GM19240 (cell line): ENCODE results near the gene ZFX.
"Not testable (repeated sequence)": the region's sequence is repeated elsewhere in the genome, so short reads cannot be mapped to it uniquely, and the experiment has no call there.

Experiments used
- DNase-seq: peaks from one replicate; pipeline ENCODE4 v3.0.0; 2011; ENCODE audit warnings: low spot score; ENCODE audit not compliant: insufficient read length

Gene ZFX

DNA sequence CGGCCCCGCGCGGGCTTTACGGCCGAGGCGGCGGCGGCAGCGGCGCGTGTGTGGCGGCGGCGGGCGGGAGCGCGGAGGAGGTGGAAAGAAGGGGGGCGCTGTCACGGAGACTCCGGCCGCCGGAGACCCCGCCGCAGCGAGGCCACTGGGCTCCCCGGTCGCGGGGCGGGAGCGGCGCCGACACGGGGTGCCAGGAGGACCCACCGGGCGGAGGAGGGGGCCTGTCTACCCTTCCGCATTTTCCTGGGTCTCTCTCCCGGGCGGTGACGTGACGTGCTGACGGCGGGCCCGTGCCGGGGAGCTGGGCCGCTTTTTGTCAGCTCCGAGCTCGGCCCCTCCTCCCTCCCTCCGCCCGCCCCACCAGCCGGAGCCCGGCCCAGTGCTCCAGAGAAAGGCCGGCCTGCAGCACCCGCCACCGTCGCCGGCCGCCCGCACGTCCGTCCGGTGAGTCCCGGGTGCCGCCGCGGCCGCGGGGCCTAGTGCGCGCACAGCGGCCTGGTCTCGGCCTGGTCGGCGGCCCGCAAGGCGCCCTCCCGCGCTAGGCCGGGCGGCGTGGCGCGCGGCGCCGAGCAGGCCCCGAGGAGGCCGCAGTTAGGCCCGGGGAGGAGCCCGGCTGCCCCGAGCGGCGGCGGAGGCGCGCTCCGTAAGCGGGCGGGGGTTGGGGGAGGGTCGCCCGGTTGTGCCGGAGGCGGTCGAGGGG, at the start of gene ZFX:
ZFX (plus strand) TSS at position 379 of the 700 bp plus-strand sequence. CDS start 23,014 bp downstream, outside the sequence.
- DNase-seq = no peak

DNA sequence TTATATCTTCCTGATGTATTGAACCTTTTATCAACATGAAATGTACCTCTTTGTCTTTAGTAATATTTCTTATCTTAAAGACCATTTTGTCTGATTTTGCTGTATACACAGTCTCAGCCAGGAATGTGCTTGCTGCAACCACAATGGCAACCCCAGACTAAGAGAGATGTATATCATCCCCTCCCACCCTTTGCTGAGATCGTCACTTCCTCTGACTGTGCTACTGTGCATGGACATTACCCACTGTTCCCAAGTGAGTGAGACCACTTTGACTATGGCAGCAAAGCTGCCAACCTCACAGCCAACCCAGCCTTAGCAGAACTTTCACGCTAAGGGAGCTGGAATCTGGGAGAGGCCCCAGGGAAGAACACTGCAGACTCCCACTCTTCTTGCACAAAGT, 48.8 kb upstream of the ZFX start:
- no peak for DNase-seq

DNA sequence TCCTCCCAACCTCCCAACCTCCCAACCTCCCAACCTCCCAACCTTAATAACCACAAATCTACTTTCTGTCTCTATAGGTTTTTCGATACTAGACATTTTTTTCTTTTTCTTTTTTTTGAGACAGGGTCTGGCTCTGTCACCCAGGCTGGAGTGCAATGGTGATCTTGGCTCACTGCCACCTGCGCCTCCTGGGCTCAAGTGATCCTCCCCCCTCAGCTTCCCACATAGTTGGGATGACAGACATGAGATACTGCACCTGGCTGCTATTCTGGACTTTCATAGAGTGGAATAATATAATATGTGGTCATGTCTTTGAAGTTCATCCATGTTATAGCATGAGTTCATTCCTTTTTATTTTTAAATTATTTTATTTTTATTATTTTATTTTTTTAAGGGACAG, 39.5 kb upstream of the ZFX start:
- DNase-seq = no peak

DNA sequence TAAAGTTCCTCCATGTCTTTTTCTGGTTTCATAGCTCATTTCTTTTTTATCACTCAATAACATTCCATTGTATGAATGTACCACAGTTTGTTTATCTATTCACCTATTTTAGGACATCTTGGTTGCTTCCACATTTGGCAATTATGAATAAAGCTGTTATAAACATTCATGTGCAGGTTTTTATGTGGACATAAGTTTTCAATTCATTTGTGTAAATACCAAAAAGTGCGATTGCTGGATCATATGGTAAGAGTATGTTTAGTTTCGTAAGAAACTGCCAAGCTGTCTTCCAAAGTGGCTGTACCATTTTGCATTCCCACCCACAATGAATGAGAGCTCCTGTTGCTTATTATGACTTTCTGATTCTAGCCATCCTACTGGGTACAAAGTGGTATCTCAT, 36.3 kb upstream of the ZFX start:
- no peak for DNase-seq

DNA sequence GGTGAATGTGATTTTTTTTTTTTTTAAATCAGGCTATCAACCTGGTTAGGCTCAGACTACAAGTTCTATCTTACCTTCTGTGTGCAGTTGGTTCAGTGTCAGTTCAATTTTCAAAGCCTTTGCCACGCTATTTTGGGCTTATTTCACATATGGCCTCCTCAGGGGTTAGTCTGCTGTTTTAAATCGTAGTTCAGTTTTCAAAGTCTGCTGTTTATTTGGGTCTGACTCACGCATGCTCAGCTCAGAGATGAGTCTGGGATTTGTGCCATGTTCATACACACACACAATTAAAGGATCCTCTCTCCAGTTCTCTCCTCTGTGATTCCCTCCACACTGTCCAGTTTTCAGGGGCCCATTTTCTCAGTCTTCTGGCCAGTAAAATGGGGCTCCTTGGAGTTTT, 32.3 kb upstream of the ZFX start:
- no peak for DNase-seq

DNA sequence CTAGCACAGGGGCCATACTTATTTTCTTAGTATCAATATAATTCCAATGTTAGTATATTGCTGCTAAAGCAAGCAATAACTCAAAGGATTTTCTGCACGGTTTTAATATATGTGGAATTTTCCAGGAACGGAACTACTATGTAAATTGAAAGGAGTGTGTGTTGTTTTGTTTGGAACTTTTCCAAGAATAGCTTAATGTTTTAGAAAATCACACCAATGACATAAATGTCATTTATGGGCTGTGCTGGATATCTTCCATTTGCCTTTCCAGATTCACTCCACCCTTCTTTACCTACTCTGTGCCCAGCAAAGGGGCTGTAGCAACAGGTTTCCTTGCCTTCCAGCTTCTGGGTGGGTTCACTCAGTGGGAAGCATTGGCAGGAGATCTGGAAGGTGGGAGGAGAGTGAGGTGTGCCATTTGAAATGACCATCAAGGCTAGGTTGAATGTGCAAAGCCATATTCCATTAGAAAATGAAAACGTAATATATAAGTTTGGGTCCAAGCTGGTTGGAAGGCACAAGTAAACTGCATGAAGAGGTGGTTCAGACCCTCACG, 25.2 kb upstream of the ZFX start:
- DNase-seq = no peak

DNA sequence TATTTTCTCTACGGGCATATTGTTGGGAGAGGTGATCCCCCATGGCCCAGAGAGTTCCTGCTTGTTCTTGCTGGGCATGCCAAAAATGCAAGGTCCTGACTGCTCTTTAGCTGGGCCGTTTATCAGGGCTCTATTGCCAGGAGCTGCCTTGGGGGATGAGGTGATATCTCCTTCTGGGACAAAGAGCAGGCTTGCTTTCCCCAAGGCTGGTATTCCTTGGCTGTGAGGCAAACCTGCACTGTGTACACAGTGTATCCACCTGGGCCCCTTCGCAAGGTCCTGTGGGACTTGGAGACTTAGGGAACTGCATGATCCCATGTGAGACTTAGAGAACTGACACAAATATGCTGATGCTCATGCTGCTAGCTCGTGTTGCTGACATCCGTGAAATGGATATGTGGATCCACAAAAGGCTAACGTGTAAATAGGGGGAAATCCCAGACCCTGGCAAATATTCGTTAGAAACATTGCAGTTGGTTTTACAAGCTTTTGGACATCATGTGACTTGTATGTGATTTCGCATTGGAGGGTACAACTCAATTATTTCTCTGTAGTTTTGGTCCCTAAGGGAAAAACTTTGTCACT, 24.4 kb upstream of the ZFX start:
- no peak for DNase-seq

DNA sequence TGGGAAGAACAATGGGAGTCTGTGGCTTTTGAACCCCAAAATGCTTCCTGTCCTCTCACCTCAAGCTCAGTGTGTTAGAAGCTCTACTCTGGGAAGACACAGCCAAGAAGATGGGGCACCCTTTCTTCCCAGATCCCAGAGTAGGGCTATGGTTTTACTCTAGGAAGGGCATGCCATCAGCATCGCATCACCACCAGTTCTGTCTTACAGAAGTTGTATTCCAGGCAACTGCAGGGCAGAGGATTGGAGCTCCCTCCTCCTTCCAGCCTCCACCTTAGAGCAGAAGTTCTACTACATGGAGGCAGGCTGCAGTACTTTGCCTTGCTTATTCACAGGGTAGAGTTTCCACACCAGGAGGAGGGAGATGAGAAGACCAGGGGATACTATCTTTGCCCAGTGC, 18.1 kb upstream of the ZFX start:
- DNase-seq = no peak

DNA sequence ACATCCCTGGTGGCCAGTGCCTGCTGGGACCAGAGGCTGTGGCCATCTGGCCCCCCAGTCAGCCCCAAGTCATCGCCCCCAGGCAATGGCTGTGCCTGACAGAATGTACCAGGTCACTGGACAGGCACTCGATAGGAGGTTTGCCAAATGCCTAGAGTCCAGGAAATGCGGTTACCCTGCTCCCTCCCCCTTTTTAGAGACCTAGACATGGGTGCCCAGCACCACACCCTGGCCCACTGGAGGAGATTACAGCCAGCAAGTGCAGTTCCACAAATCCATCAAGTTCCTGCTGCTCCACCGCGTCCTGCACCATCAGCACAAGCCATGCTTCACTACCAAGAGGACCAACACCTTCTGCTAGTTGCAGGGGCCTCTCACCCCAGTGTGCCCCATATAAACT, 16.2 kb upstream of the ZFX start:
- no peak for DNase-seq

DNA sequence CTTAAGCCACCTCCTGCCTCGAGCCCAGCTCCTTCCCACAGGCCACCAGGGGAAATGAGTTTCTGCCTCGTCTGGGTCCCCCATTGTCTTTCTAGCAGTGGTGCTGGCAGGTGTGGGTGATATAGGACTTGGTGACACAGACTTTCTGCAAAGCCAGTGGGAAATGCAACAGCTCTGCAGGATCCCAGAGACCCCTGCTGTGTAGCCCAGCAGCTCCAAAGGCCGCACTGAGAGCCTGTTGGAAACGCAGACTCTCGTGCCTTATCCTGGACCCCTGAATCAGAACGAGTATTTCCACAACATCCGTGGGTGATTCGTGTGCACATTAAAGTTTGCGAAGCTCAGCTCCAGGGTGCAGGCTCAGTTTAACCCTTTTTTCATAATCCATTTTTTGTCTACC, 13.8 kb upstream of the ZFX start:
- not testable (repeated sequence) for DNase-seq

DNA sequence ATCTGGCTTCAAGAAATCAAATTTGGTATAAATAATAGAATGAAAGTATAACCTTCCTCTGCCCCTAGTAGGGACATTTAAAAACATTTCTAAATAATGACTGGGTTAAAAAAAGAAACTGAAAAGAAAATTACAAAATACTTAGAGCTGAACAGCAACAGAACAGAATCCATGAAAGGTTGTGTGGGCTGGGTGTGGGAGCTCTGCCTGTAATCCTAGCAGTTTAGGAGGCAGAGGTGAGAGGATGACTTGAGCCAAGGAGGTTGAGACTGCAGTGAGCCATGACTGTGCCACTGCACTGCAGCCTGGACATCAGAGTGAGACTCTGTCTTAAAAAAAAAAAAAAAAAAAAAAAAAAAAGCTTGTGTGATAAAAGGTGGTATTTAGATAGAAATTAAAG, 12.3 kb upstream of the ZFX start:
- no peak for DNase-seq

DNA sequence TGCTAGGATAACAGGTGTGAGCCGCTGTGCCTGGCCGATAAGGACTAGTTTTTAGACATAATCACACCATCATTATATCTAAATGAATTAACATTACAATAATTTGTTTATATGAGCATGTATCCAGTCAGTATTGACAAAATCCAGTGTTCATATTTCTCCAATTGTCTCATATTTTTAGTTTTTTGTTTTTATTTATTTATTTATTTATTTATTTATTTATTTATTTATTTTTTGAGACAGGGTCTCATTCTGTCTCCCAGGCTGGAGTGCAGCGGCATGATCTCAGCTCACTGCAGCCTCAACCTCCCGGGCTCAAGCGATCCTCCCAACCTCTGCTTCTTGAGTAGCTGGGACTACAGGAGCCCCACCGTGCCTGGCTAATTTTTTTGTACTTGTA, 5.5 kb upstream of the ZFX start:
- DNase-seq = not testable (repeated sequence)

DNA sequence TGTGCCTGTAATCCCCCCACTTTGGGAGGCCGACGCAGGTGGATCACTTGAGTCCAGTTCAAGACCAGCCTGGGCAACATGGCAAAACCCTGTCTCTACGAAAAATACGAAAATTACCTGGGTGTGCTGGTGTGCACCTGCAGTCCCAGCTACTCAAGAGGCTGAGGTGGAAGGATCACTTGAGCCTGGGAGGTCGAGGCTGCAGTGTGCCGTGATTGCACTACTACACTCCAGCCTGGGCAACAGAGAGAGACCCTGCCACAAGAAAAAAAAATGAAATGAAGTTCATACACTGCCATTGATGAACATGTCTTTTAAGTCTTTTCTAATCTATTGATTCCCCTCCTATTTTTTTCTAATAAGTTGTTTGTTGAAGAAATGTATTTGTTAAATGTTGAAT, 5.0 kb upstream of the ZFX start:
- no peak for DNase-seq

DNA sequence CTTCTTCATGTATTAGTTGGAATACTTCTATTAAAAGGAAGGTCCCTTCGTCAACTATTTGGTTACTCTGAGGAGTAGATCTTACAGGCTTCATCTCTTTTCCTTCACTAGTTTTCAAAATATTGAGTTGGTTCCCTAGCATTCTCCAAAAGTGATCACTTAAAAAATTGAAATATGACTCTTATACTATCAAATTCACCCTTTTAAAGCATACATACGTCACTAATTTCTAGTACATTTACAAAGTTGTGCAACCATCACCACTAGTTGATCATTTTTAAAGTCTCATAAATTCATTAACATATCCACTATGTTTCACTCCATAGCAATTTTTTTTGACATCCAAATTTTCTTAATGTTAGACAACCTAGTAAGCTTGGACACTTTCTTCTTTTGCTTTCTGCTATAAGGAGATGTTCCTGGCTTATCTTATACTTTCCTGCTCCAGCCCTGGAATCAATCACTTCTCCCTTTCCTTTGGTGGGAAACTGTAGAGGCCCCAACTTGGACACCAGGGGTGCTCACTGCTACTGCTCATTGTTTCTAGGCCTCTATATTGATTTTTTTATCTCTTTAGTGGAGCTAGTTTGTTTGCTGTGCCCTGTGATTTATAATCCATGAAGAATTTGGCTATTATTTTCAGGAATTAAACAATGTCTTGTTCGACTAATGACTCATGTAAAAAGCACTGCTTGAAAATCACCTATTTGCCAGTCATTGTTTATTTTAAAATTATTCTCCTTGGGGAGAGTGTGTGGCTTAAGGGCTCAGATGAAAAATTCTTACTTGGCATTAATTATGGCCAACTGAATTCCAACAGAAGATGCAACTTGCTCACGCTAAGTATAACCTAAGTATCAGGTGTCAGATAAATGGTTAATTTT, 4.0 kb upstream of the ZFX start:
- no peak for DNase-seq

DNA sequence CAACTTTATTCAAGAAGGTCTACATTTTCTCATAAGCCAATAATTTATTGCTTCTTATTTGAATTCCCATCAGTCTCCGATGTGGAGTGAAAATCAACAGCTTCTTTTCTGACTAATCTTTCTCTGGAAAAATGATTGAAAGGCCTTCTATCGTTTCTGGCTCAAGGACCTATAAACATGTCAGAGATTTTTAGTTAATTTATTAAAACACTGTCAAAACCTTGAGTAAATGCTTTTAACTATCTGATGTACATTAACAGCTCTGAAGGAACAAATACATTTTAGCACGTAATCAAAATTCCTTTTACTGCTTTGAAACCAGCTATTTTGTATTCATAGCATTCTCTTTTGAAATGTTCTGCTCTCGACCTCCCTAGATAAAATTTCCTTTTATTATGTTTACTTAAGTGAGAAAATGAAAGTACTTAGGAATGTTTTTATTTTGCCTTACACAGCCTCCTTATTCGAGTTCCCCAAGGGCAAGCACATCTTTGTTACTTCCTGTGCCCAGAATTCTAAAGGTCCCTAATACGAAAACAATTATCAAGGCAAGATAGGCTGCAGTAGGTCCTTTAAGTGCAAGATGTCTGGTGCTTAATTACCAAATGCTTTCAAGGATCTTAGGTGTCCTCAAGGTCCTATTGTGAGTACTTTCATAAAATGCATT, 3.1 kb upstream of the ZFX start:
- no peak for DNase-seq

DNA sequence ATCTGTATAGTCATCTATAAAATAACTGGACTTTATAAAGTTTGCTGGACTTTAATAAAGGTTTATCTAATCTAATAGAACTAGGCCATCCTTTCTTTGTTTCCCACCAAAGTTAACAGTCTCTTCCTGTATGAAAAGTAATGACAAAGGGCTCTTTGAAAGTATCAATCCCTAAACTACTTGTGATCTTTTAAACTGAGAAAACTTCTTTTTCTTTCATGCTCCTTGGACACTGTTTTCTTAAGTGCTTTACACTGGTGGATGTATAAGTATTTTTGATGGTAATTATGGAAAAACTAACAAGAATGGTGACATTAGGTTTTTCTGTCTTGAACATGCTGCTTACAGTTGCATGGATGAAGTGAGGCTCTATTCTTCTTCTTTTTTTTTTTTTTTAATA, 2.4 kb upstream of the ZFX start:
- no peak for DNase-seq

DNA sequence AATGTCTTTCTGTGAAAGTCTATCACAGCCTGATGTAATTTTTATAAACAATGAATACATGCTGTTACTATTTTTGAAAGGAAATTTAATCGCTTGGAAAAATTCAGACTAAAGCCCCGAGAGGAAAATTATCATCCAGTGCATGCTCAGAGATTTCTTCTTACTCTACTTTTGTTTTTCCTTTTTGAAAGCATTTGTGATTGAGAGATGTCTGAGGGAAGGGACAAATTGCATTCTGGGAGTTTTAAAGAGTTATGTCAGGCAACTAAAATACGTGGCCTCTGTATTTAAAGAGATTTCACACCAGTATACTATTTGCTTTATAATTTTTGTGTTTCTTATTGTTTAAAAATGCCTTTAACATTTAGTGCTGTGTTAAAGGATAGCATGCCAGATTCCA, 1.4 kb upstream of the ZFX start:
- no peak for DNase-seq

DNA sequence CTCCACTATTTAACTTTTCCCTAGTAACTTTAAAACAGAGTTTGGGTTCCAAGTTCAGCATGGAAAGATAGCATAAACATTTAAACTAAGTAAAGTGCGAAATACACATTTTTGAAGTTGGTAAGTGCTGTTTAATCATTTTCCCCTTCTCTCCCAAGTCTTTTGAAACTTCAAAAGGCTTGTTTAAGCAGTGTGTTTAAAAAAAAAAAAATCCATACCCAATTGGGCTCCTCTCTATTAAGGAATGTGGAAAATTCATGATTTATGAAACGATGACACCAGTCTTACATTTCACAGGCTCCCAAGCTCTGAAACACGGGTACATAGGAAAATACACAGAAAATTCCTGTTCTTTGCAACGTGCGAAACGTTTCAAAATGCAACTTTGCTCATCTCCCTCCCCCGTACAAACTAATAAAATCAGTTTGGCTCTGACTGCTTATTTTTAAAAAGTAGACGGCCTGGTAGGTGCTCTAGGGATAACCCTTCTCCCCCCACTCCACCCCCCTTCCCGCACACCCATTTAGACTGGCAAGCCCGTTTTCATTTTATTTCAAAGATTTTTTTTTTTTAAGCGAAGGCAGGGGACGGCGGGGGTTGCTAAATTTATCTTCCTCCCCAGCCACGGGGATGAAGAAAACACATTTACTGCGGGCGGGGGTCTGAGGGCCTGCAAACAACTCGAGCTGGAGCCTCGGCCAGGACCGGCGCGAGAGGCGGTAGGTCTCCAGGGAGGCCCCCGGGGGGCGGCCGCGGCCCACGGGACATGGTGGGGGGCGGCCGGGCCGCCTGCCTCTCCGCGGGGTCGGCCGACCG, 786 bp upstream of the ZFX start:
- no peak for DNase-seq

DNA sequence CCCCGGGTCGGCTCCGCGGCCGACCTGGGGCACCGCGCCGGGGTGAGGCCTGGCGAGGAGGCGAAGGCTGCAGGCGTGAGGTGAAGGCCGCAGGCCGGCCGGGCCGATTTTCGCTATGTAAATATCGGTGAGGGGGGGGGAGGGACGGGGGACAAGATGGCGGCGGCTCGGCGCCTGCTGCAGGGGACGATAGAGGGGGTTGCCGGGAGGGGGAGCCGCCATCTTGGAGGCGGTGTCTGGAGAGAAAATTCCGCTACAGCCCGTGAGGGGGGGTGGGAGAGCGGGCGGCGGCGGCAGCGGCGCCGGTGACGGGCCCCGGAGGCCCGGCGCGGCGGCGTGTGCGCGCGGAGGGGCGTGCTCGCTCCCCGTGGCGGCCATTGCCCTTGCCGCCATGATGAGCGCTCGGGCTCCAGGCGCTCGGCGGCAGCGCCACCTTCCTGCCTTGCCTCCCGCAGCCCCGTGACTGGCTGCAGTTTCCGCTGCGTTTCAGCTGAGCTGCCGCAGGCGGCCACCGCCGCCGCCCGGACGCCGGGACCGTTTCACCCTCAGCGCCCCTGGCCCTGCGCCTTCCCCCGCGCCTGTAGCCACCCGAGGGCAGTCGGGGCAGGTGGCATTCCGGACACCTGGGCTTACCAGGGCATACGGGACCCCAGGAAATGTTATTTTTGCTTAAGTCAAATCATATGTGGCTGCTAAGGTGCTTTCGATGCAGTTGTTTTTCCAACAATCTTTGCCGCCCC, 692 bp downstream of the ZFX start:
- DNase-seq = peak; percentile 75

DNA sequence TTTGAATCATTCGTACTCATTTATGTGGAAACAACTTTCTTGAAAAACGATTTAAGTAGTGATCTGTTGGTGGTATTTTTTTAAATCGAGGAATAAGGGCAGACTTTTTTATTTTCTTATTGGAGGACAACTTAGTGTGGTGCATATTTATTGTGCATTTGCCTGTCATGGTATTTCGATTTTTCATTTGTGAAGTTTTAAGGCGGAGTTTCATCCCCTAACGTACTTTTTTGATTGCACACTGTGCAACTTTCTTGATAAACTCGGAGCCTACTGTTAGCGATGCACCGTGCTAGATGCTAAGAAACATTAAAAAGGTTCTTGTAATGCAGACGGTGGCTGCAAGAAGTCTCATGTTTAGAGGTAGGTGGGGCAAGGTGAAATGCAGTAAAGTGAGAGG, 1.4 kb downstream of the ZFX start:
- DNase-seq = no peak
